PC-9 (cell line): ENCODE results near the gene NUTF2. TPM values are rescaled to one million over a fixed set of nuclear protein-coding genes. Genes with fewer than 3 reads are reported as not detected.

Experiments
- BruUV-seq: library from RNA; stranded (reverse); fragments of 400-500 nt; replicated peaks from 2 replicates; lab custom pipeline; 2021; lab: Mats Ljungman, UMichigan
- CTCF ChIA-PET: fragments of 300-600 bp; sonication (Branson Sonifier 250); formaldehyde crosslinking; loops from one replicate; lab custom pipeline; 2022; ENCODE audit warnings: antibody characterized with exemption; lab: Charles Lee
- POLR2A ChIA-PET: fragments of 300-600 bp; sonication (Branson Sonifier 250); formaldehyde crosslinking; loops from one replicate; lab custom pipeline; 2022; ENCODE audit warnings: antibody characterized with exemption; ENCODE audit not compliant: unreplicated experiment; lab: Charles Lee
- DNase-seq, 2 experiments: peaks; one replicate each; pipeline versions ENCODE4 v3.0.0 to v3.0.0-alpha.2; 2015 to 2022; ENCODE audit warnings: mixed read lengths in 1 of 2
- H2AFZ ChIP-seq: fragments of 200-600 bp; sonication (generic); 2 replicates; pipeline ENCODE4 v1.8.1; 2017; ENCODE audit warnings: antibody characterized with exemption
- H3F3A ChIP-seq: fragments of 200-600 bp; sonication (generic); 2 replicates; pipeline ENCODE4 v1.8.1; 2017; ENCODE audit warnings: antibody characterized with exemption, mild to moderate bottlenecking, low read depth; ENCODE audit not compliant: insufficient read depth
- H3K27ac ChIP-seq: fragments of 200-600 bp; sonication (generic); 2 replicates; pipeline ENCODE4 v1.6.1; 2016; ENCODE audit warnings: mixed run types
- H3K27me3 ChIP-seq: fragments of 200-600 bp; sonication (generic); 2 replicates; pipeline ENCODE4 v1.6.1; 2016; ENCODE audit warnings: low read depth, mixed run types; ENCODE audit not compliant: insufficient read depth
- H3K36me3 ChIP-seq: fragments of 200-600 bp; sonication (generic); 2 replicates; pipeline ENCODE4 v1.6.1; 2016; ENCODE audit warnings: low read depth, mixed run types
- H3K4me1 ChIP-seq: fragments of 200-600 bp; sonication (generic); replicated peaks from 2 replicates; pipeline ENCODE4 v1.6.1; 2016; ENCODE audit warnings: mixed run types; ENCODE audit not compliant: insufficient read depth
- H3K4me2 ChIP-seq: fragments of 200-600 bp; sonication (generic); 2 replicates; pipeline ENCODE4 v1.6.1; 2017; ENCODE audit warnings: mixed run types
- H3K4me3 ChIP-seq: fragments of 200-600 bp; sonication (generic); 2 replicates; pipeline ENCODE4 v1.6.1; 2016; ENCODE audit warnings: mixed run types
- H3K79me2 ChIP-seq: fragments of 200-600 bp; sonication (generic); 2 replicates; pipeline ENCODE4 v1.6.1; 2017; ENCODE audit warnings: low read depth, mixed run types
- H3K9me2 ChIP-seq: fragments of 200-600 bp; sonication (generic); 2 replicates; pipeline ENCODE4 v1.8.1; 2017; ENCODE audit warnings: mild to moderate bottlenecking; ENCODE audit not compliant: insufficient read depth
- H3K9me3 ChIP-seq: fragments of 200-600 bp; sonication (generic); 2 replicates; pipeline ENCODE4 v1.8.1; 2016; ENCODE audit warnings: low read depth; ENCODE audit not compliant: insufficient read depth
- H4K20me1 ChIP-seq: fragments of 200-600 bp; sonication (generic); 2 replicates; pipeline ENCODE4 v1.8.1; 2017; ENCODE audit not compliant: insufficient read depth
- CTCF ChIP-seq: fragments of 200-600 bp; sonication (generic); conservative IDR thresholded peaks from 2 replicates; pipeline ENCODE4 v1.6.1; 2017; ENCODE audit warnings: mixed run types, antibody characterized with exemption, mild to moderate bottlenecking, moderate library complexity
- EZH2 ChIP-seq: fragments of 200-600 bp; sonication (generic); IDR thresholded peaks from 2 replicates; pipeline ENCODE4 v1.8.0; 2017; ENCODE audit warnings: antibody characterized with exemption, low read depth
- intact Hi-C: fragments of 100-400 bp; cut with micrococcal nuclease; formaldehyde crosslinking; loops from one replicate; pipeline ENCODE4 v1.10.0; 2022; ENCODE audit not compliant: unreplicated experiment
- total RNA-seq: library from RNA; stranded (reverse); gene quantifications from 2 replicates; pipeline ENCODE4 v1.2.3, GENCODE V29; 2021

NUTF2 gene
- total RNA-seq, 1 experiment from 2014 or later: 147 TPM

GRCh38 chr16:67845291-67846062, 1.3 kb upstream of the NUTF2 start:
- intact Hi-C loops: loop anchor here (2.0 to 5.0 kb wide), 2 partner anchors 15 to 38 kb away; partner anchors contain the start of genes RANBP10 and TSNAXIP1

GRCh38 chr16:67846063-67846319, 742 bp upstream of the NUTF2 start:
- Histone ChIP-seq H4K20me1 (peaks cover 32% of the 10 kb centered on the region), H3K4me1 (peaks cover 47% of the 10 kb centered on the region), H3K79me2 (peaks cover 75% of the 10 kb centered on the region), H3K27me3 (no peaks in the 10 kb centered on the region), H3F3A (peaks cover 23% of the 10 kb centered on the region; the same call in 1 of the 2 replicates), H3K9me3 (no peaks in the 10 kb centered on the region), H3K27ac (peak overlapping the region; percentile 70), H3K4me3 (peak overlapping the region; percentile 100), H3K36me3 (no peaks in the 10 kb centered on the region; the same call in 1 of the 2 replicates), H3K4me2 (peak overlapping the region; percentile 93), H3K9me2 (no peaks in the 10 kb centered on the region), H2AFZ (peak overlapping the region; percentile 79)
- CTCF ChIA-PET: no interaction called here
- POLR2A ChIA-PET: interaction anchor here (0.6 to 0.7 kb wide), 3 partner anchors 26 to 359 kb away, joined by 3 to 7 read pairs (median 4); partner anchors contain the start of gene PSMB10
- BruUV-seq: no TSS peak
- no peak for TF ChIP-seq EZH2
- no peak for TF ChIP-seq CTCF
- intact Hi-C loops: loop anchor here (2.0 to 5.0 kb wide), 2 partner anchors 15 to 39 kb away; partner anchors contain the start of genes RANBP10 and TSNAXIP1
- no peak for DNase-seq

More at GRCh38 chr16:67845291-67846062, 1.3 kb upstream of the NUTF2 start:
- BruUV-seq: TSS peak; percentile 66
- DNase-seq: peak in 1 of 2 experiments; percentile 10
- peak overlapping the region; percentile 93 for H3K4me2 ChIP-seq
- H3K9me2 ChIP-seq: no peaks in the 10 kb centered on the region
- peaks cover 47% of the 10 kb centered on the region for H3K4me1 ChIP-seq
- peaks cover 27% of the 10 kb centered on the region for H4K20me1 ChIP-seq
- H3K27ac ChIP-seq: peak overlapping the region; percentile 70
- H3F3A ChIP-seq: peaks cover 23% of the 10 kb centered on the region; the same call in 1 of the 2 replicates
- H3K4me3 ChIP-seq: peak overlapping the region; percentile 100
- peaks cover 69% of the 10 kb centered on the region for H3K79me2 ChIP-seq
- ChIA-PET POLR2A (interaction anchor here (0.6 to 0.7 kb wide), 6 partner anchors 12 to 359 kb away, joined by 3 to 8 read pairs (median 4); partner anchors contain the start of gene PSMB10), CTCF (interaction anchor here (0.6 kb wide), 2 partner anchors 30 to 244 kb away, joined by 3 to 5 read pairs; no protein-coding TSS in a partner anchor)
- no peak for TF ChIP-seq EZH2
- TF ChIP-seq CTCF: no peak
- H3K27me3 ChIP-seq: no peaks in the 10 kb centered on the region
- no peaks in the 10 kb centered on the region for H3K9me3 ChIP-seq
- H3K36me3 ChIP-seq: no peaks in the 10 kb centered on the region; the same call in 1 of the 2 replicates
- peak overlapping the region; percentile 79 for H2AFZ ChIP-seq

GRCh38 chr16:67847064-67847861, 530 bp downstream of the NUTF2 start, which contains the start of gene CENPT:
Gene CENPT (minus strand): TSS chr16:67847693. CDS start chr16:67833859, 13,834 bp downstream.
- Histone ChIP-seq H3K27ac (peak within 1 kb of the TSS; percentile 70), H3K9me2 (no peaks in the 10 kb centered on the region), H3F3A (peaks cover 23% of the 10 kb centered on the region; the same call in 1 of the 2 replicates), H3K27me3 (no peaks in the 10 kb centered on the region), H3K4me2 (peak within 1 kb of the TSS; percentile 93), H3K36me3 (no peaks in the 10 kb centered on the region; the same call in 1 of the 2 replicates), H3K4me3 (peak within 1 kb of the TSS; percentile 100), H3K9me3 (no peaks in the 10 kb centered on the region), H4K20me1 (peaks cover 45% of the 10 kb centered on the region), H3K4me1 (peaks cover 43% of the 10 kb centered on the region), H3K79me2 (peaks cover 87% of the 10 kb centered on the region), H2AFZ (peak within 1 kb of the TSS; percentile 79)
- ChIA-PET POLR2A (no interaction called here), CTCF (interaction anchor here (0.7 kb wide), 1 partner anchor 184 kb away, joined by 4 read pairs; no protein-coding TSS in a partner anchor)
- BruUV-seq: no TSS peak
- DNase-seq: peak; percentile 64 to 79
- intact Hi-C loops: loop anchor here (2.0 to 5.0 kb wide), 2 partner anchors 14 to 40 kb away; partner anchors contain the start of genes RANBP10 and TSNAXIP1
- TF ChIP-seq EZH2 (no peak), CTCF (no peak)
